ENCODE measurements around the gene COG1. TPM values are rescaled to one million over a fixed set of nuclear protein-coding genes. Genes with fewer than 3 reads are reported as not detected.

The COG1 gene
- total RNA-seq, 2 experiments from 2014 or later: 25.6 to 39.0 TPM

DNA sequence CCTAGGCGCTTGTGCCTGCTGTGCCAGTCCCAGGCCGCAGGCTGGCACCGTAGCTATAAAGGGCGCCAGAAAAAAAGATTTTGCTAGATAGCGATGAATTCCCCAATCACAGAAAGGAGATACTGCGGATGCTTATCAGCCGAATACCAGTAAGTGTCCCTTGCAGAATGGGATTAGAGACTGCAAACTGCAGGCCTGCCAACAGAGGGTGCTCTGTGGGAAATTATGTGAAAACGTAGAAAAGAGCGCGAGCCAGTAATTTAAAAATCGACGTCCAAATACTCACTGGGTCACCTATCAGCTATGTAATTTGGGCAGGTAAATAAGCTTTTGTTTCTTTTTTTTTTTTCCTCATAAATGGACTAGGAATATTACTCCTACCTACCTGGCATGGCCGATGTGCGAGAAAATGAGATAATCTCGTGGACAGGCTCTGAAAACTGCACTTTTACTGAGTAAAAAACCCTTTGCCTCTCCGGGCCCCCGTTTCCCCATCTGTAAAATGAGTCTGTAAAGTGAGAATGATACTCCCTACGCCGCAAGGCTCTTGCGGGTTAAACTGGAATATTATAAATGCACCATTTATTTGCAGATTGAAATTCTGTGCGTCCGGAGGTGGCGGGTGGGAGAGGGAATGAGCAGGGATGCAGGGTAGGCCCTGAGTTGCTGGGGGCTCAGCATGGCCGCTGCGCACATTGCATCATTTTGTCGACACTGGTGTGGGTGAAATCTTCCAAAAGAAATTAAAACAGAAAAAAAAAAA is 1.2 kb upstream of the COG1 start:
- ChIA-PET POLR2A (interaction anchor here (0.6 to 1.1 kb wide), 3 partner anchors 34 to 213 kb away, joined by 3 read pairs; no protein-coding TSS in a partner anchor), CTCF (interaction anchor here (0.6 to 6.1 kb wide), 20 partner anchors 10 to 1259 kb away, joined by 3 to 44 read pairs (median 4); partner anchors contain the start of genes SLC39A11 and SSTR2)
- Mint-ChIP-seq H3K27ac (peak overlapping the region; percentile 97), H3K4me3 (peak overlapping the region; percentile 91), H3K4me1 (peaks cover 18% of the 10 kb centered on the region), H3K9me3 (ENCODE audit: low read depth) (no peaks in the 10 kb centered on the region), H3K27me3 (no peaks in the 10 kb centered on the region), H3K36me3 (ENCODE audit: low read depth) (peaks cover 10% of the 10 kb centered on the region)
- peak; percentile 84 for DNase-seq
- intact Hi-C loops (cut with DNase I, micrococcal nuclease): loop anchor here (1.0 to 5.0 kb wide), 8 partner anchors 41 to 634 kb away; partner anchors contain the start of genes CDC42EP4 (in 1 of the 2) and SLC39A11 (in 1 of the 2)
- ATAC-seq: peak; percentile 34

DNA sequence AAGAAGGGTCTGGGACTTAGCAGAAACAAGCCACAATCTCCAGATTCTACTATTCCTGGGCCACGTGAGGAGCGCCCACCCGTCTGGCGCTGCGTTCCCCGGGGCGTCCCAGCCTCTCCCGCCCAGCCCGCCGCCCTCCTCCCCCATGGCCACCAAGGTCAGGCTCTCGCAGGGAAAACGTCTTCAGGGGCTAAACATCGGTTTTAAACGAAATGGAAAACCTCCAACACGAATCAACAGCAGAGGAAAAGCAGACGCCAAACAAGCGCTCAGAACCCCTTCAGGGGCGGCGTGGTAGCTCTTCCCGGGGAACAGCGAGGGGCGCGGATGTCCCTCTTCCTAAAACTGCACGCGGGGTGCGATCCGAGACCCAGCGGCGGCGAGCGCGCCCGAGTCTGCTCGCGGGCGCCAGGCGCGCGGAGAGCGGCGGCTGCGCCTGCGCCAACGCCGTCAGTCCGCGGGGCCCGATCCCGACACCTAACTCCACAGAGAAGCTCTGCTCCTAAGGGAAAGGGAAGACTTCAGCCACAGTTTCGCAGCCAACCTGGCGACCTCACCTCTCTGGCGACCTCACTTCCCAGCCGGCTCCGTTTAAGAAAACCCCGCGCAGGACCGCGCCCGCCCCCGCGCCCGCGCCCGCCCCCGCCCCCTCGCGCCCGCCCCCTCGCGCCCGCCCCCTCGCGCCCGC is 505 bp upstream of the COG1 start:
- peaks cover 18% of the 10 kb centered on the region for H3K4me1 Mint-ChIP-seq
- peak overlapping the region; percentile 97 for H3K27ac Mint-ChIP-seq
- peak overlapping the region; percentile 91 for H3K4me3 Mint-ChIP-seq
- CTCF ChIA-PET: interaction anchor here (0.5 to 6.1 kb wide), 20 partner anchors 9 to 1259 kb away, joined by 3 to 44 read pairs (median 4); partner anchors contain the start of genes SLC39A11 and SSTR2
- DNase-seq (peak; percentile 82), ATAC-seq (peak; percentile 81)
- peaks cover 15% of the 10 kb centered on the region for H3K36me3 Mint-ChIP-seq (ENCODE audit: low read depth)
- POLR2A ChIA-PET: interaction anchor here (1.1 to 1.6 kb wide), 3 partner anchors 39 to 214 kb away, joined by 3 to 7 read pairs (median 6); a partner anchor contains a TSS
- H3K27me3 Mint-ChIP-seq: no peaks in the 10 kb centered on the region
- no peaks in the 10 kb centered on the region for H3K9me3 Mint-ChIP-seq (ENCODE audit: low read depth)
- intact Hi-C loops (cut with DNase I, micrococcal nuclease): loop anchor here (1.0 to 5.0 kb wide), 5 partner anchors 40 to 600 kb away; partner anchors contain the start of gene CDC42EP4 (in 1 of the 2)

DNA sequence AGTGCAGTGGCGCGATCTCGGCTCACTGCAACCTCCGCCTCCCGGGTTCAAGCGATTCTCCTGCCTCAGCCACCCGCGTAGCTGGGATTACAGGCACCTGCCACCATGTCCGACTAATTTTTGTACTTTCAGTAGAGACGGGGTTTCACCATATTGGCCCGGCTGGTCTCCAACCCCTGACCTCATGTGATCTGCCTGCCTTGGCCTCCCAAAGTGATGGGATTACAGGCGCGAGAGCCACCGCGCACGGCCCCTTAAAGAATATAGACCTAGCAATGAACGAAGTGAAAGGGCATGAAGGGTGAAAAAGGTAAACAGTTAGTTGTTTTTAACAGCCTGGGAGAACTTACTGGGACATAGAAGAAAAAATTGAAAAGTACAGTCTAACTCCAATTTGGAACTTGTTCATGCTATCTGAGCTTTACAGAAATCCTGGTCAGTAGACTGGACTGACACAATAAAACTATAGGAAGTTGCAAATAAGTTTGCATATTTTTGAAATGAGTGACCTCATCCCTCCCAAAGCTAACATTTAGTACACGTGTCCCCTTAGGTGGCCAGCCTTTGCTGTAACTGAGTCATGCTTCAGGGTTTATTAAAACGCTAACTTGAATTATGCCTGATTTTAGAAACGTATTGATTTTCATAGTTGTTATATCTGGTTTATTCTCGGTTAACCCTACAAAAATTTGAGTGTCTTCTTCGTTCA is 1.8 kb downstream of the COG1 start:
- H3K9me3 Mint-ChIP-seq (ENCODE audit: low read depth): no peaks in the 10 kb centered on the region
- peak overlapping the region; percentile 25 for H3K27ac Mint-ChIP-seq
- ChIA-PET CTCF (interaction anchor here (0.7 to 3.6 kb wide), 7 partner anchors 11 to 467 kb away, joined by 3 to 31 read pairs (median 3); a partner anchor contains a TSS), POLR2A (no interaction called here)
- intact Hi-C loops (cut with DNase I, micrococcal nuclease): loop anchor here in 1 of 2 experiments (5.0 kb wide), 2 partner anchors 118 to 178 kb away; partner anchors contain the start of gene CDC42EP4
- H3K4me3 Mint-ChIP-seq: peak overlapping the region; percentile 33
- DNase-seq: no peak
- no peaks in the 10 kb centered on the region for H3K27me3 Mint-ChIP-seq
- no peak for ATAC-seq
- peaks cover 18% of the 10 kb centered on the region for H3K4me1 Mint-ChIP-seq
- peaks cover 33% of the 10 kb centered on the region for H3K36me3 Mint-ChIP-seq (ENCODE audit: low read depth)

DNA sequence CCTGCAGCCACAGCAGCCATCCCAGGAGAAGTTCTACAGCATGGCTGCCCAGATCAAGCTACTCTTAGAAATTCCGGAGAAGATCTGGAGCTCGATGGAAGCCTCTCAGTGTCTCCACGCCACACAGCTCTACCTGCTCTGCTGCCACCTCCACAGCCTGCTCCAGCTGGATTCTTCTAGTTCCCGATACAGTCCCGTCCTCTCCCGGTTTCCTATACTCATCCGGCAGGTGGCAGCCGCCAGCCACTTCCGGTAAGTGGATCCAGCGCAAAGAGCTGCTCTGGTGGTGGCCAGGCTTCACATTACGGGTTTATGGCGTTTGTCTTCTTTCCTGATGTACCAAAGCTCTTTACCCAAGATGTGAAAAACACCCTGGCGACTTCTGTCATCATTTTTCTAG is 3.6 kb downstream of the COG1 start:
- no peaks in the 10 kb centered on the region for H3K27me3 Mint-ChIP-seq
- ATAC-seq: no peak
- H3K4me1 Mint-ChIP-seq: peaks cover 14% of the 10 kb centered on the region
- no peak overlapping the region for H3K4me3 Mint-ChIP-seq
- DNase-seq: no peak
- CTCF ChIA-PET: interaction anchor here (1.0 to 1.1 kb wide), 2 partner anchors 11 to 31 kb away, joined by 3 read pairs; no protein-coding TSS in a partner anchor
- peak overlapping the region; percentile 55 for H3K27ac Mint-ChIP-seq
- no peaks in the 10 kb centered on the region for H3K9me3 Mint-ChIP-seq (ENCODE audit: low read depth)
- POLR2A ChIA-PET: no interaction called here
- intact Hi-C loops (cut with DNase I, micrococcal nuclease): no loop called here
- peaks cover 51% of the 10 kb centered on the region for H3K36me3 Mint-ChIP-seq (ENCODE audit: low read depth)

DNA sequence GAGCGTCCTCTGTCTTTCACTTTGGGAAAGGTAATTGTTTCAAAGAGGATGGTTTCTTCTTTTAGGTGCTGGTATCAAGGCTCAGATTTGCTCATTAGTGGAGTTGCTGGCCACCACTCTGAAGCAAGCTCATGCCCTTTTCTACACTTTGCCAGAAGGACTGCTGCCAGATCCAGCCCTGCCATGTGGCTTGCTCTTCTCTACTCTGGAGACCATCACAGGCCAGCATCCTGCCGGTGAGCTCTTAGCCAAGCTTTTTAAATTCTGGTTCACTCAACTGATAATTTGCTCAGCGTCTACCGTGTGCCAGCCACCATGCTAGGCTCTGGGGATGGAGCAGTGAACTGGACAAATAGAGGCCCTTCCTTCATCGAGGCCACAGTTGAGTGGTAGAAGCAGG is 4.3 kb downstream of the COG1 start:
- Mint-ChIP-seq H3K27me3 (no peaks in the 10 kb centered on the region), H3K27ac (peak overlapping the region; percentile 45), H3K4me1 (peaks cover 14% of the 10 kb centered on the region), H3K4me3 (no peak overlapping the region), H3K9me3 (ENCODE audit: low read depth) (no peaks in the 10 kb centered on the region), H3K36me3 (ENCODE audit: low read depth) (peaks cover 55% of the 10 kb centered on the region)
- no peak for DNase-seq
- no peak for ATAC-seq
- intact Hi-C loops (cut with DNase I, micrococcal nuclease): no loop called here
- ChIA-PET CTCF (interaction anchor here (1.0 kb wide), 1 partner anchor 10 kb away, joined by 3 read pairs; no protein-coding TSS in a partner anchor), POLR2A (no interaction called here)

DNA sequence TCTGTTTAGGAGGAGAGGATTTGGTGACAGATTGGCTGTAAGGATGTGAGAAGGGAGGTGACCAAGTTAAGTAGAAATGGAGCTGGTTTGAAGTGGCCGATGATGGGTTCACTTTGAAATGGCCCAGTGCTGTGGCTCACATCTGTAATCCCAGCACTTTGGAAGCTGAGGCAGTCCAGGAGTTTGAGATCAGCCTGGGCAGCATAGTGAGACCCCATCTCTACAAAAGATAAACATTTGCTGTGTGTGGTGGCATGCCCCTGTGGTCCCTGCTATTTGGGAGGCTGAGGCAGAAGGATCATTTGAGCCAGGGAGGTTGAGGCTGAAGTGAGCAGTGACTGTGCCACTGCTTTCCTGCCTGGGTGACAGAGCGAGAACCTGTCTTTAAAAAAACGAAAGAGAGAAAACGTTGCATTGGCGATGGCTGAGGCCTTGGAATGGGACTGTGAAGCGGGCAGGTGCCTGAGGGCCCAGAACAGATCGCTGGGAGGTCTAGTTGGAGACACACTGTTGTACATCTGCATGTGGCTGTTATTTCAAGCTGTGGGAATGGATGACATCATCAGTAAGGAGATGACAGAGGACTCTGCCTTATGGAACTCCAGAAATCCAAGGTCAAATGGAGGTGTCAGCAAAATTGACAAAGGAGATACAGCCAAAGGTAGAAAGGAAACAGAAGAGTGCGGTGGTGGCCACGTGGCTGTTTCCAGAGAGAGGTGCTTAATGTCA is 5.5 kb downstream of the COG1 start:
- intact Hi-C loops (cut with DNase I, micrococcal nuclease): no loop called here
- DNase-seq: no peak
- Mint-ChIP-seq H3K4me3 (no peak overlapping the region), H3K4me1 (peaks cover 22% of the 10 kb centered on the region), H3K36me3 (ENCODE audit: low read depth) (peaks cover 63% of the 10 kb centered on the region), H3K27ac (no peak overlapping the region), H3K27me3 (no peaks in the 10 kb centered on the region), H3K9me3 (ENCODE audit: low read depth) (no peaks in the 10 kb centered on the region)
- ATAC-seq: no peak
- ChIA-PET CTCF (no interaction called here), POLR2A (no interaction called here)

DNA sequence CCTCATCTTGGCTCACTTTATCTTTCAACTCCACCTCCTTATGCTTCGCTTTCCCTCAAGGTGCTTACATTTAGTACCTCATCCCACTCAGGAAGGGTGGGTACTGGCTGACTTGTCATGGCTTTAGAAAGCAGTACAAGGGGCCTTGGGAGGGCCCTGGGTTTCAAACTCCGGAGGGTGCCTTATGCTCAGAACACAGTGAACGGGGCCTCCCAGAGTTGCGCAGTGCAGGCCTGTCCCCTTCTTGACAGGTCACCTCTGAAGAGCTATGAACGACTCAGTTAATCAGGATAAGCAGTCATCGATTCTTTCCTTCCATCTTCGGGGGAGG is 6.0 kb downstream of the COG1 start:
- H3K27me3 Mint-ChIP-seq: no peaks in the 10 kb centered on the region
- ATAC-seq (no peak), DNase-seq (no peak)
- no peak overlapping the region for H3K4me3 Mint-ChIP-seq
- H3K9me3 Mint-ChIP-seq (ENCODE audit: low read depth): no peaks in the 10 kb centered on the region
- ChIA-PET CTCF (no interaction called here), POLR2A (no interaction called here)
- peaks cover 68% of the 10 kb centered on the region for H3K36me3 Mint-ChIP-seq (ENCODE audit: low read depth)
- peaks cover 23% of the 10 kb centered on the region for H3K4me1 Mint-ChIP-seq
- H3K27ac Mint-ChIP-seq: no peak overlapping the region
- intact Hi-C loops (cut with DNase I, micrococcal nuclease): no loop called here

DNA sequence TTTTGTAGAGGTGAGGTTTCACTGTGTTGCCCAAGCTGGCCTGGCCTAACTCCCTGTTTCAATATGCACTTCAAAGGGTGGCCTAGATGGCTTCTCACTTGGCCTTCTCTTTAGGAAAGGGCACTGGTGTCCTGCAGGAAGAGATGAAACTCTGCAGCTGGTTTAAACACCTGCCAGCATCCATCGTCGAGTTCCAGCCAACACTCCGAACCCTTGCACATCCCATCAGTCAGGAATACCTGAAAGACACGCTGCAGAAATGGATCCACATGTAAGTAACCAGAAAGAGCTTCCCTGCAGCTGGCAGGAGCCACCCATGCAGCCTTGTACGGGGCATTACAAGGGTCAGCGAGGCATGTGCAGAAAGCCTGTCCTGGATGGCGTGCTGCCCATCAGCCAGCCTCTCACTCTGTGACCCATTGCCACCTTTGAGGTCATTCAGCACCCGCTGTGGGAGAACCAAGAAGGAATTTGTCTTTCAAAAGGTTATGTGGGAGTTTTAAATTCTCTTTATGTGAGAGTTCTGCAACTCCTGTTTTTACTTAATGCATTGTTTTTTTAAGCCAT is 7.0 kb downstream of the COG1 start:
- no peak overlapping the region for H3K4me3 Mint-ChIP-seq
- ChIA-PET CTCF (interaction anchor here (1.5 kb wide), 1 partner anchor 472 kb away, joined by 4 read pairs; no protein-coding TSS in a partner anchor), POLR2A (no interaction called here)
- H3K4me1 Mint-ChIP-seq: peaks cover 21% of the 10 kb centered on the region
- peaks cover 70% of the 10 kb centered on the region for H3K36me3 Mint-ChIP-seq (ENCODE audit: low read depth)
- no peaks in the 10 kb centered on the region for H3K9me3 Mint-ChIP-seq (ENCODE audit: low read depth)
- H3K27ac Mint-ChIP-seq: no peak overlapping the region
- DNase-seq: no peak
- H3K27me3 Mint-ChIP-seq: no peaks in the 10 kb centered on the region
- no peak for ATAC-seq
- intact Hi-C loops (cut with DNase I, micrococcal nuclease): no loop called here

DNA sequence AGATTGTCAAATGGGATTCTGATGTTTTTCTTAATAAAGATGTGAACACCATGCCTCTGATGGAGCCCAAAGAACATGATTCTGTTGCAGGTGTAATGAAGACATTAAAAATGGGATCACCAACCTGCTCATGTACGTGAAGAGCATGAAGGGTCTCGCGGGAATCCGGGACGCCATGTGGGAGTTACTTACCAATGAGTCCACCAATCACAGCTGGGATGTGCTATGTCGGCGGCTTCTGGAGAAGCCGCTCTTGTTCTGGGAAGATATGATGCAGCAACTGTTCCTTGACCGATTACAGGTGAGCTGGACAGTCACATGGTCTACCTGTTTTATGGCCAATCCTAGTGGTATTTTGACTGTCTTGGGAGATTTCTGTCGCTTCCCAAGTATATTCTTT is 7.6 kb downstream of the COG1 start:
- Mint-ChIP-seq H3K4me1 (peaks cover 17% of the 10 kb centered on the region), H3K27me3 (no peaks in the 10 kb centered on the region), H3K4me3 (no peak overlapping the region), H3K9me3 (ENCODE audit: low read depth) (no peaks in the 10 kb centered on the region), H3K36me3 (ENCODE audit: low read depth) (peaks cover 71% of the 10 kb centered on the region), H3K27ac (no peak overlapping the region)
- intact Hi-C loops (cut with DNase I, micrococcal nuclease): no loop called here
- ATAC-seq (no peak), DNase-seq (no peak)
- ChIA-PET POLR2A (no interaction called here), CTCF (interaction anchor here (1.5 kb wide), 1 partner anchor 472 kb away, joined by 4 read pairs; no protein-coding TSS in a partner anchor)

DNA sequence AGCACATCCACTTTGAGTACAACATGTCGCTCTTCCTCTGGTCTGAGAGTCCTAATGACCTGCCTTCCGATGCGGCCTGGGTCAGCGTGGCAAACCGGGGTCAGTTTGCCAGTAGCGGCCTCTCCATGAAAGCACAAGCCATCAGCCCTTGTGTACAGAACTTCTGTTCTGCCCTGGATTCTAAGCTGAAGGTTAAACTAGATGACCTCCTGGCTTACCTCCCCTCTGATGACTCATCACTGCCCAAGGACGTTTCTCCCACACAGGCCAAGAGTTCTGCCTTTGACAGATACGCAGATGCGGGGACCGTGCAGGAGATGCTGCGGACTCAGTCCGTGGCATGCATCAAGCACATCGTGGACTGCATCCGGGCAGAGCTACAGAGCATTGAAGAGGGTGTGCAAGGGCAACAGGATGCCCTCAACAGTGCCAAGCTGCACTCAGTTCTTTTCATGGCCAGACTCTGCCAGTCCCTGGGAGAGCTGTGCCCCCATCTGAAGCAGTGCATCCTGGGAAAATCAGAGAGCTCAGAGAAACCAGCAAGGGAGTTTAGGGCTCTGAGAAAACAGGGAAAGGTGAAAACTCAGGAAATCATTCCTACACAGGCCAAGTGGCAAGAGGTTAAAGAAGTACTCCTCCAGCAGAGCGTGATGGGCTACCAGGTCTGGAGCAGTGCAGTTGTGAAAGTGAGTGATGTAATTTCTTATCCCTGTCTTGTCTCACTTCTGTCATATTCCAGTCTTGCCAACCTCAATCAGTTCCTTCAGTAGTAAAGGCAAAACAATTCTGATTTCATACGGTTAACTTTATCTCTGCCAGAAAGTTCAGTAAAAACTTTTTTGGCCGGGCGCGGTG is 8.6 kb downstream of the COG1 start:
- intact Hi-C loops (cut with DNase I, micrococcal nuclease): no loop called here
- Mint-ChIP-seq H3K9me3 (ENCODE audit: low read depth) (no peaks in the 10 kb centered on the region), H3K27ac (no peak overlapping the region), H3K4me1 (peaks cover 17% of the 10 kb centered on the region), H3K36me3 (ENCODE audit: low read depth) (peaks cover 80% of the 10 kb centered on the region), H3K4me3 (no peak overlapping the region), H3K27me3 (no peaks in the 10 kb centered on the region)
- ChIA-PET POLR2A (interaction anchor here (0.6 kb wide), 1 partner anchor 171 kb away, joined by 3 read pairs; no protein-coding TSS in a partner anchor), CTCF (interaction anchor here (0.7 to 1.5 kb wide), 6 partner anchors 9 to 473 kb away, joined by 3 to 6 read pairs (median 4); partner anchors contain the start of gene COG1)
- ATAC-seq (no peak), DNase-seq (no peak)

Measured in activated CD4-positive, alpha-beta T cell treated with anti-CD3 and anti-CD28 coated beads for 36 hours (primary cell).